OCI-LY3 (cell line): Measurements from ENCODE around the gene JMJD7.

Experiments
- CTCF ChIP-seq: fragments of 200-600, 300-600 bp; sonication (generic); IDR thresholded peaks from 2 replicates; pipeline ENCODE4 v1.5.1; 2014; ENCODE audit warnings: antibody characterized with exemption, low read length, low read depth
- EZH2phosphoT487 ChIP-seq: fragments of 200-600 bp; shearing (Covaris generic); IDR thresholded peaks from 2 replicates; pipeline ENCODE4 v1.6.1; 2018; ENCODE audit warnings: antibody characterized with exemption, mixed run types, low read depth

GRCh38 chr15:41880156-41880877 is 52.4 kb downstream of the JMJD7 start:
- TF ChIP-seq CTCF = no peak
- TF ChIP-seq EZH2phosphoT487 = no peak
